ENCODE results near the gene SOX12. TPM values are rescaled to one million over a fixed set of nuclear protein-coding genes. Genes with fewer than 3 reads are reported as not detected.
A peak's percentile ranks its signal among the peaks of the same experiment; 100 is the strongest.

SOX12 gene
- polyA plus RNA-seq, 1 donor (not counting 4 experiments of a cell fraction or from before 2014, with no cell fraction given) = 1.9 TPM

DNA sequence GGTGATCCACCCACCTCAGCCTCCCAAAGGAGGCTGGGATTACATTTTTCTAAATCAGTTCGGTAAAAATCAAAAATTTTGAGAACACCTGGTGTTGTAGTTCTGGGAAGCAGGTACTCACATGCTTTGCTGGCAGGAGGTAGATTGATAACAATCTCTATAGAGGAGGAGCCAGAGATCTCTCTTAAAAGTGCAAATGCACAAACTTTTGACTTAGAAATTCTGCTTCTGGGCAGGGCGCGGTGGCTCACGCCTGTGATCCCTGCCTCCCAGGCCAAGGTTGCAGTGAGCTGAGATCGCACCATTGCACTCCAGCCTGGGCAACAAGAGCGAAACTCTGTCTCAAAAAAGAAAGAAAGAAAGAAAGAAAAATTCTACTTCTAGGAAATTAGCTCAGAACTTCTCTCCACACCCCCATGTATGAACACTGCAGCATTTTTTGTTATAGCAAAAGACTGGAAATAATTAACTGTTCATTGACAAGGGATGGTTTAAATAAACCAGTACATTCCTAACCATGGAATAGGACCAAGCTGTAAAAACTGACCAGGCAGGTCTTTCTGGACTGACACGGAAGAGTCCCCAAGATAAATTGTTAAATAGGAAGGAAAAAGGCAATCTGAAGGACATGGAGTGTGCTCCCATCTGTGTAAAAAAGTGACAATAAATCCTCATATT is 40.8 kb downstream of the SOX12 start:
- peak overlapping the region; percentile 54 for H3K9ac ChIP-seq (ENCODE audit: control insufficient read depth, extremely low read depth, insufficient read depth, low read length)
- H2AFZ ChIP-seq (ENCODE audit: control insufficient read depth, low read length) = no peak overlapping the region
- H3K4me1 ChIP-seq (ENCODE audit: control insufficient read depth, extremely low read depth, insufficient read depth, low read length) = peaks cover 55% of the 10 kb centered on the region
- TF ChIP-seq EZH2 (IDR thresholded peaks at IDR 0.05; ENCODE audit: low read length) (no peak), CTCF (optimal IDR thresholded peaks at IDR 0.05 in 1 of 3, IDR thresholded peaks at IDR 0.05 in 1 of 3, conservative IDR thresholded peaks at IDR 0.05 in 1 of 3; ENCODE audit: extremely low read depth in 1 of 3, insufficient read depth in 2 of 3, low read length in 3 of 3) (no peak)
- peak overlapping the region; percentile 90 for H3K27ac ChIP-seq (ENCODE audit: control insufficient read depth, insufficient read depth, low read length)
- FAIRE-seq = no peak
- no peaks in the 10 kb centered on the region for H4K20me1 ChIP-seq (ENCODE audit: control insufficient read depth, extremely low read depth, insufficient read depth, low read length)
- no peaks in the 10 kb centered on the region for H3K79me2 ChIP-seq (ENCODE audit: control insufficient read depth, insufficient read depth, low read length)
- H3K27me3 ChIP-seq (ENCODE audit: control insufficient read depth, extremely low read depth, insufficient read depth, low read length) = no peaks in the 10 kb centered on the region
- DNase-seq (ENCODE audit: low read depth, low spot score) = no peak
- dilution Hi-C loops (cut with MboI; ENCODE audit: extremely low pct_ligation_motif_present, low sequenced_read_pairs) = no loop called here
- no peaks in the 10 kb centered on the region for H3K36me3 ChIP-seq (ENCODE audit: control insufficient read depth in 2 of 2, extremely low read depth in 1 of 2, insufficient read depth in 2 of 2, low read length in 2 of 2)
- H3K9me1 ChIP-seq (ENCODE audit: control insufficient read depth, extremely low read depth, insufficient read depth, low read length) = no peaks in the 10 kb centered on the region
- H3K4me3 ChIP-seq (ENCODE audit: control insufficient read depth in 2 of 3, extremely low read depth in 1 of 3, insufficient read depth in 2 of 3, low read depth in 1 of 3, low read length in 3 of 3) = peak overlapping the region in 1 of 3 experiments; percentile 19
- peak overlapping the region; percentile 80 for H3K4me2 ChIP-seq (ENCODE audit: control insufficient read depth, extremely low read depth, insufficient read depth, low read depth, low read length)
- H3K9me3 ChIP-seq (ENCODE audit: control insufficient read depth, low read depth, low read length) = no peaks in the 10 kb centered on the region

DNA sequence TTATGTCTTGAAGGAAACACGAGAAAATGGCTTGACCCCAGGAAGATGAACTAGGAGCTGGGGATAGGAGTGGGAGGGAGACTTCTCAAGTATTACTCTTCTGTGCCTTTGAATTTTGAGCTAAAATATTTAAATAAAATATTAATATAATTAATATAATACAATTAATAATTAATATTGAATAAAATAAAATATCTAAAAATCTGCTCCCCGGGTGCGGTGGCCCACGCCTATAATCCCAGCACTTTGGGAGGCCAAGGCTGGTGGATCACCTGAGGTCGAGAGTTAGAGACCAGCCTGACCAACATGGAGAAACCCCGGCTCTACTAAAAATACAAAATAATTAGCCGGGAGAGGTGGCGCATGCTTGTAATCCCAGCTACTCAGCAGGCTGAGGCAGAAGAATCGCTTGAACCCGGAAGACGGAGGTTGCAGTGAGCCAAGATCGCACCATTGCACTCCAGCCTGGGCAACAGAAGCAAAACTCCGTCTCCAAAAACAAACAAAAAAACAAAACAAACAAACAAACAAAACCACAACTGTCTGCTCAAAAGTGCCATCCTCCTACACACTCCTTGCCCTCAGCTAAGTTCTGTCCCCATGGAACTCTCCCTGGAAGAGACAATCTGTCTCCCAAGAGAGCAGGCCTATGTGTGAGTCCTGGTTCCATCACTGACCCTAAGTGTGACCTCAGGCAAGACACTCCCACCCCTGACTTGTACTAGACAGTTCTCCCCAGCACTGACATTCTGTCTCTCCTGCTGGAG is 41.5 kb downstream of the SOX12 start:
- Histone ChIP-seq H3K4me2 (ENCODE audit: control insufficient read depth, extremely low read depth, insufficient read depth, low read depth, low read length) (peak overlapping the region; percentile 80), H2AFZ (ENCODE audit: control insufficient read depth, low read length) (no peak overlapping the region), H3K9ac (ENCODE audit: control insufficient read depth, extremely low read depth, insufficient read depth, low read length) (peak overlapping the region; percentile 54), H3K4me3 (ENCODE audit: control insufficient read depth in 2 of 3, extremely low read depth in 1 of 3, insufficient read depth in 2 of 3, low read depth in 1 of 3, low read length in 3 of 3) (no peak overlapping the region), H3K27ac (ENCODE audit: control insufficient read depth, insufficient read depth, low read length) (peak overlapping the region; percentile 90), H3K79me2 (ENCODE audit: control insufficient read depth, insufficient read depth, low read length) (no peaks in the 10 kb centered on the region), H4K20me1 (ENCODE audit: control insufficient read depth, extremely low read depth, insufficient read depth, low read length) (no peaks in the 10 kb centered on the region), H3K9me3 (ENCODE audit: control insufficient read depth, low read depth, low read length) (no peaks in the 10 kb centered on the region), H3K27me3 (ENCODE audit: control insufficient read depth, extremely low read depth, insufficient read depth, low read length) (no peaks in the 10 kb centered on the region), H3K36me3 (ENCODE audit: control insufficient read depth in 2 of 2, extremely low read depth in 1 of 2, insufficient read depth in 2 of 2, low read length in 2 of 2) (no peaks in the 10 kb centered on the region), H3K4me1 (ENCODE audit: control insufficient read depth, extremely low read depth, insufficient read depth, low read length) (peaks cover 55% of the 10 kb centered on the region), H3K9me1 (ENCODE audit: control insufficient read depth, extremely low read depth, insufficient read depth, low read length) (no peaks in the 10 kb centered on the region)
- FAIRE-seq (no peak), DNase-seq (ENCODE audit: low read depth, low spot score) (no peak)
- TF ChIP-seq EZH2 (IDR thresholded peaks at IDR 0.05; ENCODE audit: low read length) (no peak), CTCF (optimal IDR thresholded peaks at IDR 0.05 in 1 of 3, IDR thresholded peaks at IDR 0.05 in 1 of 3, conservative IDR thresholded peaks at IDR 0.05 in 1 of 3; ENCODE audit: extremely low read depth in 1 of 3, insufficient read depth in 2 of 3, low read length in 3 of 3) (no peak)
- dilution Hi-C loops (cut with MboI; ENCODE audit: extremely low pct_ligation_motif_present, low sequenced_read_pairs) = no loop called here
